HEK293 (cell line): Measurements from ENCODE around the gene SPEM3.
A peak's percentile ranks its signal among the peaks of the same experiment; 100 is the strongest.

Source experiments
- AEBP2 ChIP-seq: fragments of 450-650 bp; formaldehyde crosslinking; IDR thresholded peaks from 2 replicates; pipeline ENCODE4 v1.5.1; 2016; ENCODE audit warnings: missing biosample characterization, missing genetic modification characterization, borderline replicate concordance
- BCL6B ChIP-seq: fragments of 450-650 bp; formaldehyde crosslinking; IDR thresholded peaks from 2 replicates; pipeline ENCODE4 v1.5.1; 2017; ENCODE audit warnings: missing biosample characterization, missing genetic modification characterization
- CTCF ChIP-seq: fragments of 450-650 bp; formaldehyde crosslinking; IDR thresholded peaks from 2 replicates; pipeline ENCODE4 v1.5.1; 2016; ENCODE audit warnings: missing biosample characterization, missing genetic modification characterization
- EGR2 ChIP-seq: fragments of 450-650 bp; formaldehyde crosslinking; IDR thresholded peaks from 2 replicates; pipeline ENCODE4 v1.5.1; 2016; ENCODE audit warnings: low read depth, missing biosample characterization, missing genetic modification characterization
- GLIS1 ChIP-seq: fragments of 450-650 bp; formaldehyde crosslinking; IDR thresholded peaks from 2 replicates; pipeline ENCODE4 v1.5.1; 2016; ENCODE audit warnings: missing biosample characterization, missing genetic modification characterization
- HOXA7 ChIP-seq: sonication (generic); formaldehyde crosslinking; IDR thresholded peaks from 2 replicates; pipeline ENCODE4 v1.8.1; 2022; ENCODE audit warnings: missing genetic modification reagents, borderline replicate concordance
- HOXC10 ChIP-seq: sonication (generic); formaldehyde crosslinking; IDR thresholded peaks from 2 replicates; pipeline ENCODE4 v1.8.1; 2023; ENCODE audit warnings: mild to moderate bottlenecking, missing genetic modification reagents
- KLF10 ChIP-seq: fragments of 450-650 bp; IDR thresholded peaks from 2 replicates; pipeline ENCODE4 v1.5.1; 2018; ENCODE audit warnings: missing biosample characterization, mild to moderate bottlenecking, missing genetic modification characterization
- RBAK ChIP-seq: fragments of 450-650 bp; formaldehyde crosslinking; IDR thresholded peaks from 2 replicates; pipeline ENCODE4 v1.5.1; 2016; ENCODE audit warnings: missing biosample characterization, missing genetic modification characterization
- SCRT2 ChIP-seq: fragments of 450-650 bp; formaldehyde crosslinking; IDR thresholded peaks from 2 replicates; pipeline ENCODE4 v1.5.1; 2016; ENCODE audit warnings: missing biosample characterization, missing genetic modification characterization
- ZBTB26 ChIP-seq: fragments of 450-650 bp; formaldehyde crosslinking; optimal IDR thresholded peaks from 2 replicates; pipeline ENCODE3; 2016; ENCODE audit warnings: missing biosample characterization, mild to moderate bottlenecking, missing genetic modification characterization
- ZBTB6 ChIP-seq: fragments of 450-650 bp; formaldehyde crosslinking; IDR thresholded peaks from 2 replicates; pipeline ENCODE4 v1.5.1; 2017; ENCODE audit warnings: missing biosample characterization, missing genetic modification characterization
- ZIC2 ChIP-seq: fragments of 450-650 bp; formaldehyde crosslinking; IDR thresholded peaks from 2 replicates; pipeline ENCODE4 v1.5.1; 2016; ENCODE audit warnings: missing biosample characterization, missing genetic modification characterization
- ZNF114 ChIP-seq: fragments of 450-650 bp; formaldehyde crosslinking; IDR thresholded peaks from 2 replicates; pipeline ENCODE4 v1.5.0; 2017; ENCODE audit warnings: missing biosample characterization, missing genetic modification characterization
- ZNF132 ChIP-seq: fragments of 450-650 bp; formaldehyde crosslinking; IDR thresholded peaks from 2 replicates; pipeline ENCODE4 v1.5.1; 2017; ENCODE audit warnings: missing biosample characterization, missing genetic modification characterization, borderline replicate concordance
- ZNF16 ChIP-seq: fragments of 450-650 bp; formaldehyde crosslinking; IDR thresholded peaks from 2 replicates; pipeline ENCODE4 v1.5.1; 2016; ENCODE audit warnings: low read depth, missing biosample characterization, missing genetic modification characterization
- ZNF549 ChIP-seq: fragments of 450-650 bp; IDR thresholded peaks from 2 replicates; pipeline ENCODE4 v1.5.1; 2018; ENCODE audit warnings: missing biosample characterization, missing genetic modification characterization, mild to moderate bottlenecking, inconsistent platforms, moderate library complexity
- ZNF560 ChIP-seq: fragments of 450-650 bp; formaldehyde crosslinking; IDR thresholded peaks from 2 replicates; pipeline ENCODE4 v1.5.1; 2017; ENCODE audit warnings: missing biosample characterization, missing genetic modification characterization, borderline replicate concordance
- ZNF610 ChIP-seq: fragments of 450-650 bp; formaldehyde crosslinking; IDR thresholded peaks from 2 replicates; pipeline ENCODE4 v1.5.1; 2016; ENCODE audit warnings: missing biosample characterization, missing genetic modification characterization, borderline replicate concordance
- TF ChIP-seq, protein P1 (sequence below): fragments of 450-650 bp; formaldehyde crosslinking; IDR thresholded peaks from 2 replicates; pipeline ENCODE4 v1.5.1; 2017; ENCODE audit warnings: missing biosample characterization, mild to moderate bottlenecking, missing genetic modification characterization, moderate library complexity
- TF ChIP-seq, protein P2 (sequence below): fragments of 450-650 bp; formaldehyde crosslinking; IDR thresholded peaks from 2 replicates; pipeline ENCODE4 v1.5.1; 2016; ENCODE audit warnings: missing biosample characterization, missing genetic modification characterization
- TF ChIP-seq, protein P3 (sequence below): fragments of 450-650 bp; formaldehyde crosslinking; IDR thresholded peaks from 2 replicates; pipeline ENCODE4 v1.5.1; 2016; ENCODE audit warnings: missing biosample characterization, missing genetic modification characterization
- TF ChIP-seq, protein P4 (sequence below): fragments of 450-650 bp; formaldehyde crosslinking; IDR thresholded peaks from 2 replicates; pipeline ENCODE4 v1.5.1; 2017; ENCODE audit warnings: missing biosample characterization, missing genetic modification characterization

SPEM3 gene

DNA sequence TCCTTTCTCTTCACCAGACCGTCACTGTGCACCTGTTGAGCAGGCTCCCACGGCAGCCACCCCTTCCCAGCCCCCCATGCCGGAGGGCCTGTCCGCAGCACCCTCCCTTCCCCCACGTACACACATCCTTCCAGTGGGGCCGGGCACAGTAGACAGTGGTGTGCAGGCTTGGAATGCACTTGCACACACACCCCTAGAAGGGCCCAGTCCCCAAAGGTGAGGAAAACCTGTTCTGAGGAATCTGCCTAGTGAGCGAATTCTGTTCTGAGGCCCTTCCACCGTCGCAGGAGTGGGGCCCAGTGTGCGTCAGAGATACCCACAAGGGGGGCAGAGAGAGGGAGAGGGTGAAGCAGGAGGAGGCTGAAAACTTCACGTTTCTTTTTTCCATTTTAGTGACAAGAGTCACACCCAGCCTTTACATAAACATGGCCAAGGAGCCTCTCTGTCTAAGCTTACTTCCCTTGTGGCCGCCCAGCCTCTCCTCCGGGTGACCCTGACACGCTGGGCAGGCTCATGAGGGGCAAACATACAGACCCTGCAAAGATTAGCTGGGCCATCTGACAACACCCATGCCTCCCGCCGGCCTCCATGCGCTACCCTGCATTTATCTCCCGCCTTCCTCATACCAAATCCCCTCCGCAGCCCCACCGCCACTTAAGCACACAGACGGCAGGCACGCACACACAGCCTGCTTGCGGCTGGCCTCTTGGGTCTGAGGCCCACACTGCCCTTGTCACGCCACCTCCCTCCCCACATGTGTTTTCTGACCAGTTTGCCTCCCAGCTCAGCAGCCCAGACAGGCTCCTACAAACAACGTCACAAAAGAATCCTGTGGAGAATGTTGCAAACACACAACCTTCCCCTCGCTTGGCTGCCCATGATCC, 49.0 kb downstream of the SPEM3 start (continued):
- TF ChIP-seq AEBP2 (tag by site-specific recombination) (no peak), KLF10 (tag by site-specific recombination) (no peak), BCL6B (tag by site-specific recombination) (no peak), ZNF114 (tag by site-specific recombination) (no peak), HOXA7 (CRISPR knock-in tag) (no peak), SCRT2 (tag by site-specific recombination) (peak; percentile 95), ZNF560 (tag by site-specific recombination) (no peak), HOXC10 (CRISPR knock-in tag) (no peak), RBAK (no peak), GLIS1 (tag by site-specific recombination) (no peak; the same call in 1 of the 2 replicates), ZNF549 (tag by site-specific recombination) (no peak), ZNF132 (no peak), ZNF610 (no peak), ZBTB6 (no peak), ZIC2 (tag by site-specific recombination) (0 out of 2 replicates have a peak, but pooled peaks have one; percentile 26), ZNF16 (tag by site-specific recombination) (no peak), EGR2 (tag by site-specific recombination) (no peak), ZBTB26 (tag by site-specific recombination) (peak; percentile 10), CTCF (tag by site-specific recombination) (no peak)
- TF ChIP-seq, protein P1, sequence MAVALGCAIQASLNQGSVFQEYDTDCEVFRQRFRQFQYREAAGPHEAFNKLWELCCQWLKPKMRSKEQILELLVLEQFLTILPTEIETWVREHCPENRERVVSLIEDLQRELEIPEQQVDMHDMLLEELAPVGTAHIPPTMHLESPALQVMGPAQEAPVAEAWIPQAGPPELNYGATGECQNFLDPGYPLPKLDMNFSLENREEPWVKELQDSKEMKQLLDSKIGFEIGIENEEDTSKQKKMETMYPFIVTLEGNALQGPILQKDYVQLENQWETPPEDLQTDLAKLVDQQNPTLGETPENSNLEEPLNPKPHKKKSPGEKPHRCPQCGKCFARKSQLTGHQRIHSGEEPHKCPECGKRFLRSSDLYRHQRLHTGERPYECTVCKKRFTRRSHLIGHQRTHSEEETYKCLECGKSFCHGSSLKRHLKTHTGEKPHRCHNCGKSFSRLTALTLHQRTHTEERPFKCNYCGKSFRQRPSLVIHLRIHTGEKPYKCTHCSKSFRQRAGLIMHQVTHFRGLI: peak; percentile 78; the same call in 1 of the 2 replicates
- TF ChIP-seq, protein P2, sequence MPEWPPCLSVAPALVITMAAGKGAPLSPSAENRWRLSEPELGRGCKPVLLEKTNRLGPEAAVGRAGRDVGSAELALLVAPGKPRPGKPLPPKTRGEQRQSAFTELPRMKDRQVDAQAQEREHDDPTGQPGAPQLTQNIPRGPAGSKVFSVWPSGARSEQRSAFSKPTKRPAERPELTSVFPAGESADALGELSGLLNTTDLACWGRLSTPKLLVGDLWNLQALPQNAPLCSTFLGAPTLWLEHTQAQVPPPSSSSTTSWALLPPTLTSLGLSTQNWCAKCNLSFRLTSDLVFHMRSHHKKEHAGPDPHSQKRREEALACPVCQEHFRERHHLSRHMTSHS (tag by site-specific recombination): no peak
- TF ChIP-seq, protein P3, sequence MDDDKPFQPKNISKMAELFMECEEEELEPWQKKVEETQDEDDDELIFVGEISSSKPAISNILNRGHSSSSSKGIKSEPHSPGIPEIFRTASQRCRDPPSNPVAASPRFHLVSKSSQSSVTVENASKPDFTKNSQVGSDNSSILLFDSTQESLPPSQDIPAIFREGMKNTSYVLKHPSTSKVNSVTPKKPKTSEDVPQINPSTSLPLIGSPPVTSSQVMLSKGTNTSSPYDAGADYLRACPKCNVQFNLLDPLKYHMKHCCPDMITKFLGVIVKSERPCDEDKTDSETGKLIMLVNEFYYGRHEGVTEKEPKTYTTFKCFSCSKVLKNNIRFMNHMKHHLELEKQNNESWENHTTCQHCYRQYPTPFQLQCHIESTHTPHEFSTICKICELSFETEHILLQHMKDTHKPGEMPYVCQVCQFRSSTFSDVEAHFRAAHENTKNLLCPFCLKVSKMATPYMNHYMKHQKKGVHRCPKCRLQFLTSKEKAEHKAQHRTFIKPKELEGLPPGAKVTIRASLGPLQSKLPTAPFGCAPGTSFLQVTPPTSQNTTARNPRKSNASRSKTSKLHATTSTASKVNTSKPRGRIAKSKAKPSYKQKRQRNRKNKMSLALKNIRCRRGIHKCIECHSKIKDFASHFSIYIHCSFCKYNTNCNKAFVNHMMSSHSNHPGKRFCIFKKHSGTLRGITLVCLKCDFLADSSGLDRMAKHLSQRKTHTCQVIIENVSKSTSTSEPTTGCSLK: no peak
- TF ChIP-seq, protein P4, sequence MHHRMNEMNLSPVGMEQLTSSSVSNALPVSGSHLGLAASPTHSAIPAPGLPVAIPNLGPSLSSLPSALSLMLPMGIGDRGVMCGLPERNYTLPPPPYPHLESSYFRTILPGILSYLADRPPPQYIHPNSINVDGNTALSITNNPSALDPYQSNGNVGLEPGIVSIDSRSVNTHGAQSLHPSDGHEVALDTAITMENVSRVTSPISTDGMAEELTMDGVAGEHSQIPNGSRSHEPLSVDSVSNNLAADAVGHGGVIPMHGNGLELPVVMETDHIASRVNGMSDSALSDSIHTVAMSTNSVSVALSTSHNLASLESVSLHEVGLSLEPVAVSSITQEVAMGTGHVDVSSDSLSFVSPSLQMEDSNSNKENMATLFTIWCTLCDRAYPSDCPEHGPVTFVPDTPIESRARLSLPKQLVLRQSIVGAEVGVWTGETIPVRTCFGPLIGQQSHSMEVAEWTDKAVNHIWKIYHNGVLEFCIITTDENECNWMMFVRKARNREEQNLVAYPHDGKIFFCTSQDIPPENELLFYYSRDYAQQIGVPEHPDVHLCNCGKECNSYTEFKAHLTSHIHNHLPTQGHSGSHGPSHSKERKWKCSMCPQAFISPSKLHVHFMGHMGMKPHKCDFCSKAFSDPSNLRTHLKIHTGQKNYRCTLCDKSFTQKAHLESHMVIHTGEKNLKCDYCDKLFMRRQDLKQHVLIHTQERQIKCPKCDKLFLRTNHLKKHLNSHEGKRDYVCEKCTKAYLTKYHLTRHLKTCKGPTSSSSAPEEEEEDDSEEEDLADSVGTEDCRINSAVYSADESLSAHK (tag by site-specific recombination): no peak
